HepG2 (cell line): Measurements from ENCODE around the gene SLC25A43. TPM values are rescaled to one million over a fixed set of nuclear protein-coding genes. Genes with fewer than 3 reads are reported as not detected.

Experiments
- ELF1 ChIP-seq: sonication (generic); formaldehyde crosslinking; IDR thresholded peaks from 2 replicates; pipeline ENCODE4 v1.4.0; 2020; ENCODE audit warnings: missing genetic modification reagents
- ELF3 ChIP-seq: IDR thresholded peaks from 2 replicates; pipeline ENCODE4 v1.6.1; 2016; ENCODE audit warnings: missing genetic modification reagents, missing compliant biosample characterization
- ETV5 ChIP-seq: IDR thresholded peaks from 2 replicates; pipeline ENCODE4 v1.6.1; 2018; ENCODE audit warnings: missing biosample characterization, missing genetic modification reagents, inconsistent platforms, borderline replicate concordance
- FOXA3 ChIP-seq: IDR thresholded peaks from 2 replicates; pipeline ENCODE4 v1.6.1; 2016; ENCODE audit warnings: missing genetic modification reagents, missing compliant biosample characterization
- GABPA ChIP-seq, 2 experiments: IDR thresholded peaks; 2 replicates each; pipeline ENCODE4 v1.6.1; 2011 to 2016; ENCODE audit warnings: low read depth in 2 of 2, low read length in 1 of 2, missing biosample characterization in 1 of 2, missing genetic modification characterization in 1 of 2
- KAT8 ChIP-seq: IDR thresholded peaks from 2 replicates; pipeline ENCODE4 v1.6.1; 2016; ENCODE audit warnings: missing genetic modification reagents, missing compliant biosample characterization
- MIXL1 ChIP-seq: IDR thresholded peaks from 2 replicates; pipeline ENCODE4 v1.6.1; 2016
- PCBP2 ChIP-seq: fragments of 200-400 bp; formaldehyde crosslinking; optimal IDR thresholded peaks from 2 replicates; pipeline ENCODE3; 2018; ENCODE audit warnings: low read length, low read depth; ENCODE audit not compliant: poor library complexity, severe bottlenecking
- POLR2AphosphoS5 ChIP-seq: IDR thresholded peaks from 2 replicates; pipeline ENCODE4 v1.6.1; 2012; ENCODE audit warnings: low read depth, low read length
- RBFOX2 ChIP-seq: fragments of 200-400 bp; formaldehyde crosslinking; IDR thresholded peaks from 2 replicates; pipeline ENCODE4 v1.6.1; 2017; ENCODE audit warnings: low read depth, mild to moderate bottlenecking, low read length
- ZMYM2 ChIP-seq: sonication (generic); formaldehyde crosslinking; IDR thresholded peaks from 2 replicates; pipeline ENCODE4 v1.8.0; 2022; ENCODE audit warnings: mild to moderate bottlenecking, missing genetic modification reagents
- ZNF570 ChIP-seq: sonication (generic); formaldehyde crosslinking; IDR thresholded peaks from 2 replicates; pipeline ENCODE4 v1.4.0; 2020; ENCODE audit warnings: mild to moderate bottlenecking, missing genetic modification reagents, borderline replicate concordance
- ZNF841 ChIP-seq: sonication (generic); formaldehyde crosslinking; IDR thresholded peaks from 2 replicates; pipeline ENCODE4 v1.8.1; 2023; ENCODE audit warnings: missing genetic modification reagents, borderline replicate concordance
- ZNF850 ChIP-seq: sonication (generic); formaldehyde crosslinking; conservative IDR thresholded peaks from 2 replicates; pipeline ENCODE4 v1.9.0; 2021; ENCODE audit warnings: mild to moderate bottlenecking, missing genetic modification reagents
- polyA plus RNA-seq, 8 experiments: library from polyadenylated mRNA; depleted of rRNA in 3 of 8; stranded (reverse) in 7 of 8; unstranded in 1 of 8; fragments of >200 nt; fragmentation: Illumina TruSeq in 4 of 8; extraction: Trizol in 4 of 8; gene quantifications; 2 replicates each; pipeline versions ENCODE4 v1.2.1 to v1.2.3, GENCODE V29; 2011 to 2016; ENCODE audit warnings: low read depth in 4 of 8, missing spikeins in 1 of 8, mixed read lengths in 1 of 8; ENCODE audit not compliant: insufficient read depth in 1 of 8
- total RNA-seq, 5 experiments: library from RNA; depleted of rRNA; stranded (reverse); fragments of >200 nt; fragmentation: Illumina TruSeq; extraction: Trizol; gene quantifications; 2 replicates each; pipeline ENCODE4 v1.2.3, GENCODE V29; 2016; ENCODE audit warnings: low read depth in 1 of 5
- TF ChIP-seq, protein P1 (sequence below), 2 experiments: sonication (generic) in 1 of 2; formaldehyde crosslinking in 1 of 2; IDR thresholded peaks; 2 replicates each; pipeline versions ENCODE4 v1.4.0 to v1.6.1; 2016 to 2020; ENCODE audit warnings: borderline replicate concordance in 1 of 2, low read depth in 1 of 2, mild to moderate bottlenecking in 1 of 2, missing genetic modification reagents in 1 of 2
- TF ChIP-seq, protein P2 (sequence below): sonication (generic); formaldehyde crosslinking; IDR thresholded peaks from 2 replicates; pipeline ENCODE4 v1.4.0; 2020; ENCODE audit warnings: mild to moderate bottlenecking, missing genetic modification reagents, borderline replicate concordance
- TF ChIP-seq, protein P3 (sequence below): IDR thresholded peaks from 2 replicates; pipeline ENCODE4 v1.6.1; 2012; ENCODE audit warnings: inconsistent platforms
- TF ChIP-seq, protein P4 (sequence below): sonication (generic); formaldehyde crosslinking; IDR thresholded peaks from 2 replicates; pipeline ENCODE4 v1.4.0; 2020; ENCODE audit warnings: missing genetic modification reagents; ENCODE audit errors: not compliant biosample characterization

Gene SLC25A43
- total and polyA plus RNA-seq, 2 of the 13 experiments (the other 11 are each of a cell fraction or from before 2014, with no cell fraction given), result 5.8 to 13.2 TPM

DNA sequence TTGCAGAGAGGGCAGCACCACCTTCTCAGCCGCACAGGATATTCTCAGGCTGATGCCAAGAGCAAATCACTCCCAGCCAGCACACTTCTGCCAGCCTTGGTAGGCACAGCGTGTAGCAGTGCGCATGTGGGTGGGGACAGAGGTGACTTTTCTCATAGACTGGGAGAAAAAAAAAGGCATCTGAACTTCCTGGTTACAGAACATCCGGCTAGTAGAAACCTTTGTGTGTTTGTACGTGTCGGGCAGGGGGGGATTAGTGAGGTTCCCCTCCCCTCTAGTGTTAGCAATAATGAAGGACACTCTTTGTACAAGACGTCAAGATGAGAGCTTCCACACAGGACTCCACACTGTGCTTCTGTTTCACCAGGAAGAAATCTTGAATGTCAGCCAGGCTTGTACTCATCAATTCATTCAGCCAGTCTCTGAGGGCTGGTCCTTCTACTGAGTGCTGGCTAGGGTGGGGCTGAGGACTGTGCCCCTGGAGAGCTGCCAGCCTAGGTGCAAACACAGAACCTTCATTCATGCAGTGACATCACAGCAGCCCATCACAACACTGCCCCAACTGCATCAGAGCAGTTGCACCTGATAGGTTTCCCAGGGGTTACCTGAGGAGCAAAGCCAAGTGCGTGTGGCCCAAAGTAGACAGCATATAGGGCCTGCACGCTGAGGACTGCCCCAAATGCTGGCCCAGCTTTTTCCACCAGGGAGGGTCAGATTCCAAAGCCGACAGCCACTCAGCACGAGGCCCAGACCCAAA lies 103.8 kb downstream of the SLC25A43 start (continued):
- TF ChIP-seq, protein P1, sequence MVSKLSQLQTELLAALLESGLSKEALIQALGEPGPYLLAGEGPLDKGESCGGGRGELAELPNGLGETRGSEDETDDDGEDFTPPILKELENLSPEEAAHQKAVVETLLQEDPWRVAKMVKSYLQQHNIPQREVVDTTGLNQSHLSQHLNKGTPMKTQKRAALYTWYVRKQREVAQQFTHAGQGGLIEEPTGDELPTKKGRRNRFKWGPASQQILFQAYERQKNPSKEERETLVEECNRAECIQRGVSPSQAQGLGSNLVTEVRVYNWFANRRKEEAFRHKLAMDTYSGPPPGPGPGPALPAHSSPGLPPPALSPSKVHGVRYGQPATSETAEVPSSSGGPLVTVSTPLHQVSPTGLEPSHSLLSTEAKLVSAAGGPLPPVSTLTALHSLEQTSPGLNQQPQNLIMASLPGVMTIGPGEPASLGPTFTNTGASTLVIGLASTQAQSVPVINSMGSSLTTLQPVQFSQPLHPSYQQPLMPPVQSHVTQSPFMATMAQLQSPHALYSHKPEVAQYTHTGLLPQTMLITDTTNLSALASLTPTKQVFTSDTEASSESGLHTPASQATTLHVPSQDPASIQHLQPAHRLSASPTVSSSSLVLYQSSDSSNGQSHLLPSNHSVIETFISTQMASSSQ (IDR thresholded peaks at IDR 0.05; ENCODE audit: low read depth), result no peak
- TF ChIP-seq, protein P1 (CRISPR knock-in tag; IDR thresholded peaks at IDR 0.05; ENCODE audit: borderline replicate concordance), result peak; percentile 21; the same call in 1 of the 2 replicates
- TF ChIP-seq MIXL1 (CRISPR knock-in tag), result peak; percentile 52; the same call in 1 of the 2 replicates
- TF ChIP-seq, protein P2, sequence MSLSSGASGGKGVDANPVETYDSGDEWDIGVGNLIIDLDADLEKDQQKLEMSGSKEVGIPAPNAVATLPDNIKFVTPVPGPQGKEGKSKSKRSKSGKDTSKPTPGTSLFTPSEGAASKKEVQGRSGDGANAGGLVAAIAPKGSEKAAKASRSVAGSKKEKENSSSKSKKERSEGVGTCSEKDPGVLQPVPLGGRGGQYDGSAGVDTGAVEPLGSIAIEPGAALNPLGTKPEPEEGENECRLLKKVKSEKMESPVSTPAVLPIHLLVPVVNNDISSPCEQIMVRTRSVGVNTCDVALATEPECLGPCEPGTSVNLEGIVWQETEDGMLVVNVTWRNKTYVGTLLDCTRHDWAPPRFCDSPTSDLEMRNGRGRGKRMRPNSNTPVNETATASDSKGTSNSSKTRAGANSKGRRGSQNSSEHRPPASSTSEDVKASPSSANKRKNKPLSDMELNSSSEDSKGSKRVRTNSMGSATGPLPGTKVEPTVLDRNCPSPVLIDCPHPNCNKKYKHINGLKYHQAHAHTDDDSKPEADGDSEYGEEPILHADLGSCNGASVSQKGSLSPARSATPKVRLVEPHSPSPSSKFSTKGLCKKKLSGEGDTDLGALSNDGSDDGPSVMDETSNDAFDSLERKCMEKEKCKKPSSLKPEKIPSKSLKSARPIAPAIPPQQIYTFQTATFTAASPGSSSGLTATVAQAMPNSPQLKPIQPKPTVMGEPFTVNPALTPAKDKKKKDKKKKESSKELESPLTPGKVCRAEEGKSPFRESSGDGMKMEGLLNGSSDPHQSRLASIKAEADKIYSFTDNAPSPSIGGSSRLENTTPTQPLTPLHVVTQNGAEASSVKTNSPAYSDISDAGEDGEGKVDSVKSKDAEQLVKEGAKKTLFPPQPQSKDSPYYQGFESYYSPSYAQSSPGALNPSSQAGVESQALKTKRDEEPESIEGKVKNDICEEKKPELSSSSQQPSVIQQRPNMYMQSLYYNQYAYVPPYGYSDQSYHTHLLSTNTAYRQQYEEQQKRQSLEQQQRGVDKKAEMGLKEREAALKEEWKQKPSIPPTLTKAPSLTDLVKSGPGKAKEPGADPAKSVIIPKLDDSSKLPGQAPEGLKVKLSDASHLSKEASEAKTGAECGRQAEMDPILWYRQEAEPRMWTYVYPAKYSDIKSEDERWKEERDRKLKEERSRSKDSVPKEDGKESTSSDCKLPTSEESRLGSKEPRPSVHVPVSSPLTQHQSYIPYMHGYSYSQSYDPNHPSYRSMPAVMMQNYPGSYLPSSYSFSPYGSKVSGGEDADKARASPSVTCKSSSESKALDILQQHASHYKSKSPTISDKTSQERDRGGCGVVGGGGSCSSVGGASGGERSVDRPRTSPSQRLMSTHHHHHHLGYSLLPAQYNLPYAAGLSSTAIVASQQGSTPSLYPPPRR (CRISPR knock-in tag), result no peak
- peak; percentile 12; the same call in 1 of the 2 replicates for TF ChIP-seq FOXA3
- TF ChIP-seq PCBP2, result no peak
- TF ChIP-seq POLR2AphosphoS5, result no peak
- peak; percentile 78 for TF ChIP-seq ETV5 (CRISPR knock-in tag)
- TF ChIP-seq ELF1 (CRISPR knock-in tag), result peak; percentile 69
- TF ChIP-seq ZNF841, result no peak
- TF ChIP-seq GABPA (IDR thresholded peaks at IDR 0.05; ENCODE audit: low read depth, low read length), result no peak
- TF ChIP-seq GABPA (CRISPR knock-in tag; IDR thresholded peaks at IDR 0.05; ENCODE audit: low read depth), result peak; percentile 65
- TF ChIP-seq ZNF850 (CRISPR knock-in tag), result no peak
- peak; percentile 30 for TF ChIP-seq KAT8
- TF ChIP-seq, protein P3, sequence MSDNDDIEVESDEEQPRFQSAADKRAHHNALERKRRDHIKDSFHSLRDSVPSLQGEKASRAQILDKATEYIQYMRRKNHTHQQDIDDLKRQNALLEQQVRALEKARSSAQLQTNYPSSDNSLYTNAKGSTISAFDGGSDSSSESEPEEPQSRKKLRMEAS, result 0 out of 2 replicates have a peak, but pooled peaks have one; percentile 19
- TF ChIP-seq ZMYM2 (CRISPR knock-in tag), result no peak
- TF ChIP-seq ZNF570 (CRISPR knock-in tag), result no peak
- TF ChIP-seq ELF3 (CRISPR knock-in tag), result peak; percentile 82
- TF ChIP-seq, protein P4, sequence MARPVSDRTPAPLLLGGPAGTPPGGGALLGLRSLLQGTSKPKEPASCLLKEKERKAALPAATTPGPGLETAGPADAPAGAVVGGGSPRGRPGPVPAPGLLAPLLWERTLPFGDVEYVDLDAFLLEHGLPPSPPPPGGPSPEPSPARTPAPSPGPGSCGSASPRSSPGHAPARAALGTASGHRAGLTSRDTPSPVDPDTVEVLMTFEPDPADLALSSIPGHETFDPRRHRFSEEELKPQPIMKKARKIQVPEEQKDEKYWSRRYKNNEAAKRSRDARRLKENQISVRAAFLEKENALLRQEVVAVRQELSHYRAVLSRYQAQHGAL (CRISPR knock-in tag), result no peak
- TF ChIP-seq RBFOX2, result no peak
